Gastrocnemius medialis (tissue), 4 donors: Measurements from ENCODE around the gene RAB12. TPM values are rescaled to one million over a fixed set of nuclear protein-coding genes. Genes with fewer than 3 reads are reported as not detected.
"Not testable (repeated sequence)": the region's sequence is repeated elsewhere in the genome, so short reads cannot be mapped to it uniquely, and the experiment has no call there.

Experiments
- ATAC-seq, 2 donors: fragments of 150-250 bp; one replicate each; pipeline ENCODE4 v1.9.1; 2016
- DNase-seq, 2 donors: peaks; one replicate each; pipeline ENCODE4 v3.0.0-alpha.2; 2019
- H3K27ac ChIP-seq, 4 donors: fragments of 200-600 bp; sonication (generic); 1 replicate in 1 of 4; 2 replicates in 3 of 4; pipeline ENCODE4 v1.5.1; 2016 to 2018; ENCODE audit warnings: mild to moderate bottlenecking in 2 of 4, moderate library complexity in 1 of 4
- H3K27me3 ChIP-seq, 3 donors: fragments of 200-600 bp; sonication (generic) in 2 of 3; 1 replicate in 1 of 3; 2 replicates in 2 of 3; pipeline versions ENCODE4 v1.5.1 to v1.6.0; 2016 to 2019; ENCODE audit warnings: mild to moderate bottlenecking in 1 of 3, moderate library complexity in 1 of 3
- H3K36me3 ChIP-seq, 2 donors: fragments of 200-600 bp; sonication (generic) in 1 of 2; one replicate each; pipeline ENCODE4 v1.5.1; 2017 to 2018
- H3K4me1 ChIP-seq, 2 donors: fragments of 200-600 bp; sonication (generic) in 1 of 2; one replicate each; pipeline ENCODE4 v1.5.1; 2016 to 2017; ENCODE audit warnings: mild to moderate bottlenecking in 2 of 2
- H3K4me3 ChIP-seq, 4 donors: fragments of 200-600 bp; sonication (generic) in 3 of 4; 1 replicate in 1 of 4; 2 replicates in 3 of 4; pipeline ENCODE4 v1.5.1; 2016 to 2019; ENCODE audit warnings: mild to moderate bottlenecking in 2 of 4
- H3K9me3 ChIP-seq, 3 donors: fragments of 200-600 bp; sonication (generic) in 2 of 3; 1 replicate in 1 of 3; 2 replicates in 2 of 3; pipeline ENCODE4 v1.5.1; 2016 to 2019
- CTCF ChIP-seq, 5 experiments: fragments of 450-650 bp in 3 of 5; fragments of 200-600 bp in 2 of 5; sonication (generic) in 2 of 5; IDR thresholded peaks in 4 of 5; conservative IDR thresholded peaks in 1 of 5; 1 replicate in 4 of 5; 2 replicates in 1 of 5; pipeline ENCODE4 v1.5.1; 2016 to 2019; ENCODE audit warnings: antibody characterized with exemption in 5 of 5, mild to moderate bottlenecking in 3 of 5, moderate library complexity in 3 of 5
- POLR2A ChIP-seq, 2 donors: fragments of 450-650 bp; IDR thresholded peaks; one replicate each; pipeline ENCODE4 v1.6.1; 2017; ENCODE audit warnings: antibody characterized with exemption in 2 of 2, mild to moderate bottlenecking in 2 of 2, moderate library complexity in 2 of 2
- in situ Hi-C, 4 donors: fragments of 200-750 bp; cut with MboI; loops; one replicate each; pipeline versions ENCODE4 v1.15.0 to v1.8.0; 2017; ENCODE audit warnings: low sequenced_read_pairs in 4 of 4
- intact Hi-C: fragments of 100-400 bp; cut with DNase I; formaldehyde crosslinking; loops from one replicate; pipeline ENCODE4 v1.15.1; 2023; ENCODE audit warnings: low total_unique reads
- total RNA-seq, 4 donors: library from RNA; depleted of rRNA; stranded (reverse); fragments of >200 nt; gene quantifications; one replicate each; pipeline versions ENCODE4 v1.1.0 to v1.2.3, GENCODE V29; 2016

RAB12 gene
- total RNA-seq, 4 donors from 2014 or later = 152 to 243 (median 213) TPM

GRCh38 chr18:8635087-8635486 lies 25.9 kb downstream of the RAB12 start:
- TF ChIP-seq CTCF (IDR thresholded peaks at IDR 0.05 in 4 of 5, conservative IDR thresholded peaks at IDR 0.05 in 1 of 5) (no peak), POLR2A (IDR thresholded peaks at IDR 0.05) (no peak)
- Histone ChIP-seq H3K36me3 (peaks cover 4 to 69% of the 10 kb centered on the region in 2 donors), H3K9me3 (no peaks in the 10 kb centered on the region), H3K27ac (no peak overlapping the region), H3K4me3 (no peak overlapping the region), H3K4me1 (peaks cover 19 to 24% of the 10 kb centered on the region in 2 donors), H3K27me3 (no peaks in the 10 kb centered on the region)
- DNase-seq = no peak
- ATAC-seq = no peak
- in situ Hi-C loops (no loop called here), intact Hi-C loops (no loop called here)

DNA sequence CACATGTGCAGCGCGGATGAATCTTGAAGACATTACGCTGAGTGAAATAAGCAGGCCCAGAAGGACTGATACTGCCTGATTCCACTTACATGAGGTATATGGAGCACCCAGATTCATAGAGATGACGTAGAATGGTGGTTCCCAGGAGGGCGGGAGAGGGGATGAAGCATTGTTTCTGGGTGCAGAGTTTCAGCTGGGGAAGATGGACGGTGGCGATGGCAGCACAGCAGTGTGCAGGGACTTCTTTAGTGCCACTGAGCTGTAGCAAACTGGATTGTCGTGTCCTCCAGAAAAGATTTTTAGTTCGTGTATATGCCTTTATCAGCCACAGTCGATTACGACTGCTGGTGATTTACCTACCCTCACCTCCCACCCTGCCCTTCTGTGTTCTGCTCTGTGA lies 30.5 kb downstream of the RAB12 start:
- Histone ChIP-seq H3K27ac (no peak overlapping the region), H3K27me3 (no peaks in the 10 kb centered on the region), H3K36me3 (peaks cover 4 to 59% of the 10 kb centered on the region in 2 donors), H3K9me3 (no peaks in the 10 kb centered on the region), H3K4me1 (no peaks in the 10 kb centered on the region), H3K4me3 (no peak overlapping the region)
- in situ Hi-C loops = no loop called here
- no peak for DNase-seq
- no peak for ATAC-seq
- TF ChIP-seq POLR2A (IDR thresholded peaks at IDR 0.05) = no peak
- no peak for TF ChIP-seq CTCF (IDR thresholded peaks at IDR 0.05 in 4 of 5, conservative IDR thresholded peaks at IDR 0.05 in 1 of 5)
- intact Hi-C loops = no loop called here

GRCh38 chr18:8643326-8643878 lies 34.2 kb downstream of the RAB12 start:
- ATAC-seq (no peak), DNase-seq (no peak)
- intact Hi-C loops = no loop called here
- TF ChIP-seq POLR2A (IDR thresholded peaks at IDR 0.05) = no peak
- no peak for TF ChIP-seq CTCF (IDR thresholded peaks at IDR 0.05 in 4 of 5, conservative IDR thresholded peaks at IDR 0.05 in 1 of 5)
- H3K4me1 ChIP-seq = no peaks in the 10 kb centered on the region
- H3K4me3 ChIP-seq = no peak overlapping the region
- peaks cover 3 to 22% of the 10 kb centered on the region in 2 donors for H3K36me3 ChIP-seq
- H3K27me3 ChIP-seq = no peaks in the 10 kb centered on the region
- in situ Hi-C loops = no loop called here
- no peak overlapping the region for H3K27ac ChIP-seq
- no peaks in the 10 kb centered on the region for H3K9me3 ChIP-seq

GRCh38 chr18:8647359-8647758 lies 38.1 kb downstream of the RAB12 start:
- H3K4me1 ChIP-seq, H3K27me3 ChIP-seq, in situ Hi-C loops, H3K4me3 ChIP-seq, DNase-seq, H3K9me3 ChIP-seq, ATAC-seq, intact Hi-C loops, H3K27ac ChIP-seq, H3K36me3 ChIP-seq: not testable (repeated sequence)

- H3K4me3 ChIP-seq, H3K27me3 ChIP-seq, H3K4me1 ChIP-seq, H3K27ac ChIP-seq, DNase-seq, H3K36me3 ChIP-seq, H3K9me3 ChIP-seq, ATAC-seq: not testable (repeated sequence)
- in situ Hi-C loops = loop anchor here in 1 of 4 donors (25.0 kb wide), 2 partner anchors 511 to 686 kb away; partner anchors contain the start of gene TWSG1
- intact Hi-C loops = loop anchor here (10.0 kb wide), 1 partner anchor 873 kb away; no protein-coding TSS in a partner anchor
Observed at GRCh38 chr18:8651478-8652261, 42.4 kb downstream of the RAB12 start.
